SIG-M5 treated with dmso at 0.1 percent for 504 hours (cell line): Measurements from ENCODE around the gene OGG1.

ENCODE experiments used
- DNase-seq: peaks from one replicate; lab custom pipeline; 2025; ENCODE audit not compliant: unreplicated experiment; lab: John Stamatoyannopoulos, UW

The OGG1 gene

GRCh38 chr3:9727041-9727595 is 22.6 kb upstream of the OGG1 start:
- DNase-seq: peak; percentile 59

DNA sequence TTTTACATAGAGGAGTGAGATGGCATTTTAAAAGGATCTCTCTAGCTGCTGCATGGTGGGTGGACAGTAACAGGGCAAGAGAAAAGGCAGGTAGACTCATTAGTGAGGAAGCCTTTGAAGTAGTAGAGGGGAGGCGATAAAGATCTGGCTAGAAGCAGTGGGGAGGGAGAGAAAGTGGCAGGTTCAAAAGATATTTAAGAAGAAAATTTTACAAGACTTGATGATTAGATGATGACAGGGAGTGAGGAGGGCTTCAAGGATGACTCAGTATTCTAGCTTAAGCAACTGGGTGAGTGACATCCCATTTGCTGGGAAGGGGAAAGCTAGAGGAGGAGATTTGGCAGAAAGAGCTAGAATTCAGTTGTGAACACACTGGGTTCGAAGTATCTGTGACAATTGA is 22.0 kb upstream of the OGG1 start:
- DNase-seq: peak; percentile 27

DNA sequence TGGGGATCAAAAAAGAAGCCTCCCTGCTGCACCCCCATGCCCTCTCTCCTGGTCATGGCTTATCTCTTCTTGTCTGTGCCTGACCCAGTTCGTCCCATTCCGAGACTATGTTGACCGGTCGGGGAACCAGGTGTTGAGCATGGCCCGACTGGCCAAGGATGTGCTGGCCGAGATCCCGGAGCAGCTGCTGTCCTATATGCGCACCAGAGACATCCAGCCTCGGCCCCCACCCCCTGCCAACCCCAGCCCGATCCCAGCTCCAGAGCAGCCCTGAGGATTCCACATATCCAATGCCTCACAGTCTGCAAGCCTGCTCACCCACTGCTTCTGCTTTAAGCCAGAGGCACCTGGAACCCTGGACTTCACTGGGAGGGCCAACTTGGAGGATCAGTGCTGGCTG is 20.3 kb upstream of the OGG1 start:
- DNase-seq: no peak

- DNase-seq: no peak
These were observed 19.0 kb upstream of the OGG1 start for GRCh38 chr3:9730657-9731205.

DNA sequence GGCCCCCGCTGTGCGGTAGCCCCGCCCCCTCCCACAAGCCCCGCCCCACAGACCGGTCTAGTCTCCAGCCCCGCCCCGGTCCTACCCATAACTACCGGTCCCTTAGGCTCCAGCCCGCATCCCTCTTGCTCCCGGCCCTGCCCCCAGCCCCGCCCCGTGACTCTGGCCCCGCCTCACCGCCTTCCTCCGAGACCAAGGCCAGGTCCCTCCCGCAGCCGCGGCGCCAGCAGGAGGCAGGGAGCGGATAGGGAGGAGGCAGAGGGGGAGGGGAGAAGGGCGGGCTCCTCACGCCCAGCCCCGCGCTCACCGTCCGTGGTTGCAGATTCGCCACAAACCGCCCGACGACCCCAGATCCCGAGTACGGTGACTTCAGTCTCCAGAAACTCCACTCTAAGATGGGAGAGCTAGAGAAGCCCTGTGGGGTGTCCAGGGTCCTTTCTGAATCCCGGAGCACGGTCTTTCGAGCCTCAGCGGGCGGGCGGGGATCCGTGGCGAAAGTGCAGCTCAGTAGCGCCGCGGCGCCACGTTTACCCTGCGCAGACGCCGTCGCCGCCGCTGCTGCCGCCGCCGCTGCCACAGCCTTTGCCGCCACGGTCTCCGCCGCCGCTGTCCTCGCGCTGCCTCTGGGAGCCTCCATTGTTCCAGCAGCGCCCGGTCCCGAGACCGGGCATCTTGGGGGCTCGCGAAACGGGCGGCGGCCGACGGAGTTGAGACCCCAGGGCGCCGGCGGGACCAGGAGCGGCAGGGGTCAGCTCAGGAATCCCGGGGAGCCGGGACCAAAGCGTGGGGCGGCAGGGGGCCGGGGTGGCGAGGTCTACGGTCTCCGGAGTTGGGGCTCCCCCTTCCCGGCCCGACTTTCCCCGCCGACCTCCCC is 18.3 kb upstream of the OGG1 start, which contains the start of gene BRPF1:
BRPF1 (plus strand) TSS at position 530 of the 874 bp plus-strand sequence. CDS start 2,406 bp downstream, outside the sequence.
- peak; percentile 99 for DNase-seq

DNA sequence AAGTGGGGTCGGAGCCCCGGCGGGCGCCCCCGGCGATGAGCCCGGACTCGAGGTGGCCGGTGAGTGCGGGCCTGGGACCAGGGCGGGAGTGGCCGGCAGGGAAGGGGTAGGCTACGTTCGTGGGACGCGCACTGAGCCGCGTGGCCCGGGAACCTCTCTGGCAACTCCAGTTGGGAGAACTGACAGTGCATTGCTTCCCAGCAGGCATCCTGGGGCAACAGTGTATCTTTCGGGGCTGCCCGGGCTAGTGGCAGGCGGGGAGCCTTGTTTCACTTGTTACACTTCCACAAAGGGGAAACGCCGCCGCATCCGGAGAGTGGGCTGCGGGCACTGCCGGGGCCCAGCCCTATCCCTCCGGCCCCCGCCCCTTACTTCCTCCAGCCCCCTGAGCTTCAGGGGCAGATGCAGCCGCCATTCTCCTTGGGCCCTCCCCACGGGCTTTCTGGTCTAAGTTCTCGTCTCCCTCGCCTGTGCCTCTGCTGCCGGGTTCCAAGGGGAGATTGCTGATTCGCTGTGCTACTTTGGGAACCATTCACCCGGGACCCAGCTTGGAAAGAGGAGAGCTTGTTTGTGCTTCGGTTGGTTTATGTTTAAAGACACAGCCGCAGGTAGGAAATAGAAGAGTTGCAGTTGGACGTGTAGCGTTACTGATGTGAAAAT is 17.5 kb upstream of the OGG1 start:
- peak; percentile 31 for DNase-seq

- DNase-seq: no peak
These were observed 17.0 kb upstream of the OGG1 start for GRCh38 chr3:9732740-9733115.

- no peak for DNase-seq
These were observed 12.9 kb upstream of the OGG1 start for GRCh38 chr3:9736831-9737230.

GRCh38 chr3:9739181-9739580 is 10.6 kb upstream of the OGG1 start:
- no peak for DNase-seq

- no peak for DNase-seq
These were observed 7.2 kb upstream of the OGG1 start for GRCh38 chr3:9742560-9742959.

GRCh38 chr3:9743548-9743947 is 6.2 kb upstream of the OGG1 start:
- no peak for DNase-seq

DNA sequence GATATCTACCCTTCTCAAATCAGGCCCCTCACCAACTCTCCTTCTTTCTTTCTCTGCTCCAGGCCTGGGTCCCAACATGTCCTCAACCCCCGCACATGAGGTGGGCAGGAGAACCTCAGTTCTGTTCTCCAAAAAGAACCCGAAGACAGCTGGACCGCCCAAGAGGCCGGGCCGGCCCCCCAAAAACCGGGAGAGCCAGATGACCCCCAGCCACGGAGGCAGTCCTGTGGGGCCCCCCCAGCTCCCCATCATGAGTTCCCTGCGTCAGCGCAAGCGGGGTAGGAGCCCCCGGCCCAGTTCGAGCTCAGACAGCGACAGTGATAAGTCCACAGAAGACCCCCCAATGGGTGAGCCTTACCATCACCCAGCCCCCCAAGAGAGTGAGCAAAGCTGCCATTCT is 5.6 kb upstream of the OGG1 start:
- DNase-seq: no peak

- no peak for DNase-seq
These were observed 4.2 kb upstream of the OGG1 start for GRCh38 chr3:9745521-9745920.

- no peak for DNase-seq
These were observed 3.4 kb upstream of the OGG1 start for GRCh38 chr3:9746330-9746729.

GRCh38 chr3:9747267-9747666 is 2.5 kb upstream of the OGG1 start:
- no peak for DNase-seq

DNA sequence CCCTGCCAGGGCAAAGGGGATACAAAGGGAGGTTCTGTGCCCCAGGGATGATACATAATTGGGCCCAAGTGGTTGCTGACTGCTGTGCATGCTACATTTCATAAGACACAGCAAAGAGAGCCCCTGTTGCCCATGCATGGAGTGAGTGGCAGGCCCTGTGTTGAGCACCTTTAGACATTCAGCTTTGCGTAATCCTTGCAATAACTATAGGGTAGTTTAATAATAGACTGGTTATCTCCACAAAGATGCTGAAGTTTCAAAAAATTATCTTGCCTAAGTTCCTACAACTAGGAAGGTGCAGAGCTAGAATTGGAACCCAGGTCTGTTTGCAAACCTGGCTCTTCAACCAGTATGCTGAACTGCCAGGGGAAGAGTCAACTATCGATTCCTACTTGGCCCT is 1.7 kb upstream of the OGG1 start:
- no peak for DNase-seq

GRCh38 chr3:9749296-9749644 is 482 bp upstream of the OGG1 start:
- DNase-seq: no peak

DNA sequence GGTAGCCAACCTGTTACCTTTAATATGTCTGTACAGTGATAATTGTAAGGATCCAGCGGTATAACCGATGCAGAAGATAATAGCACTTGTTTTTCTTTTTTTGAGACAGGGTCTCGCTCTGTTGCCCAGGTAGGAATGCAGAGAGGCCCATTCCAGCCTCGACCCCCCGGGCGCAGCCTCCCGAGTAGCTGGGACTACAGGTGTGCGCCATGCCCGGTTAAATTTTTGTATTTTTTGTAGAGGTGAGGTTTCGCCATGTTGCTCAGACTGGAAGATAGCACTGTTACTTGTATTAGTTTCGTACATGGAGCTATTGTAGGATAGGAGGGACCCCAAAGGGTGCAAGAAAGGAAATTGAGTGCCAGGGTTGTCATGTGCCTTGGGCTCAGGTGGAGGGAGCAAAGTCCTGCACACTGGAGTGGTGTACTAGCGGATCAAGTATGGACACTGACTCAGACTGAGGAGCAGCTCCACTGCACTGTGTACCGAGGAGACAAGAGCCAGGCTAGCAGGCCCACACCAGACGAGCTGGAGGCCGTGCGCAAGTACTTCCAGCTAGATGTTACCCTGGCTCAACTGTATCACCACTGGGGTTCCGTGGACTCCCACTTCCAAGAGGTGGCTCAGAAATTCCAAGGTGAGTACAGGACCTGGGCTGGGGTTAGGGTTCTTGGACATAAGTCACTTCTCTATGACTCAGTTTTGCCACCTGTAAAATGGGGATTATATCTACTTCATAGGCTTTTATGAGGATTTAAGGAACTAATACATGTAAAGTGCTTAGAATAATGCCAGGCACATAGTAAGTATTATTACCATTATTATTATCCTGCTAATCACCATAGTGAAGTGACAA is 1.0 kb downstream of the OGG1 start:
- DNase-seq: no peak

DNA sequence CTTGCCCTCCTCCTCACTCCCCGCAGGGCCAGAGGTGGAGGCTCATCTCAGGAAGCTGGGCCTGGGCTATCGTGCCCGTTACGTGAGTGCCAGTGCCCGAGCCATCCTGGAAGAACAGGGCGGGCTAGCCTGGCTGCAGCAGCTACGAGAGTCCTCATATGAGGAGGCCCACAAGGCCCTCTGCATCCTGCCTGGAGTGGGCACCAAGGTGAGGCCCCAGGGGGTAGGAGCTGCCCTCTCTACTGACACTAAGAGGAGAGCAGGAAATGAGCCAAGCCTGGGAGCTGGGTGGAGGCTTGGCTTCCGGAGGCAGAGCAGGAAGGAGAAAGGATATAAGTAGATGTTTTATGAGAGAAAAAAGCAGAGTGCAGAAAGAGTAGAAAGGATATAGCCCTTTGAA is 4.9 kb downstream of the OGG1 start:
- DNase-seq: no peak

- no peak for DNase-seq
These were observed 7.7 kb downstream of the OGG1 start for GRCh38 chr3:9757427-9757826.
